Activated gamma-delta T cell treated with anti-CD3 and anti-CD28 coated beads, Interleukin-2, amount 50 U/mL, for 16 hours (primary cell): ENCODE measurements around the gene RBM4B.
"Not testable (repeated sequence)": the region's sequence is repeated elsewhere in the genome, so short reads cannot be mapped to it uniquely, and the experiment has no call there.

ENCODE experiments used
- DNase-seq: peaks from one replicate; pipeline ENCODE4 v3.0.0-alpha.2; 2020; ENCODE audit warnings: low read depth

Gene RBM4B, protein sequence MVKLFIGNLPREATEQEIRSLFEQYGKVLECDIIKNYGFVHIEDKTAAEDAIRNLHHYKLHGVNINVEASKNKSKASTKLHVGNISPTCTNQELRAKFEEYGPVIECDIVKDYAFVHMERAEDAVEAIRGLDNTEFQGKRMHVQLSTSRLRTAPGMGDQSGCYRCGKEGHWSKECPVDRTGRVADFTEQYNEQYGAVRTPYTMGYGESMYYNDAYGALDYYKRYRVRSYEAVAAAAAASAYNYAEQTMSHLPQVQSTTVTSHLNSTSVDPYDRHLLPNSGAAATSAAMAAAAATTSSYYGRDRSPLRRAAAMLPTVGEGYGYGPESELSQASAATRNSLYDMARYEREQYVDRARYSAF

DNA sequence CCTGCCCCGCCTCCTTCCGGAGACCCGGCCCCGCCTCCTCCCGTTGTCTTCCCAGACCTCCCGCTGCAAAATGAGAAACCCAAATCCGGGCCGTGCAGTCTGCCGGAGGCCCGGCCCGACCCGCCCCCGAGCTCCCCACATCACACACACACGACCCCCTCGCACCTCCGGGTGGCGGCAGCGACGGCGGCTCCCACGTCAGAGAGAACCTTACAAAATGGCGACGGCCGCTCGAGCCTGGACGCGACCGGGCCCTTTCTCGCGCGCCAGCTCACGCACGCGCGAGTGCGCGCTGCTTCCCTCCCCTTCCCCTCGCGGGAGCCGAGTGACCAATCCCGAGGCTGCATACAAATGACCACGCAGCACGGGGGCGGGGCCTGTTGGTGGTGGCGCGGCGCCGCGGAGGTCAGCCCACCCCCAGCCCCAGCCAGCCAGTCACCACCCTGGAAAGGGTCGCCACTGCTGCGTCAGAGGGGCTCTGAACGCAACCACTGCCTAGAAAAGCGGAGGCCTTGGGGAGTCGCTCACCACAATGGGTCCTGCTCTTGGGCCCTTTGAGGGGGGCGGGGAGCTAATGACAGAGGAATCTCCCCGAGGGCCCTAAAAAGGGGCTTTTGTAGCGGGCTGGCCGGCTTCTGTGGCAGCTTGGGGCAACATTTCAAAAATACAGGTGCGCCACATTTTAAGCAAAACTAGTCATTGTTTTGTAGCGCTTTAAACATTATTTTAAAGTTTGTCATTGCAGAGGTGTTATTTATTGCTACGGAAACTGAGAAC, at the start of gene RBM4B:
Gene RBM4B, minus strand, starts transcription at position 289 of the 777 bp plus-strand sequence. CDS start 808 bp downstream, outside the sequence.
- DNase-seq = peak; percentile 94

DNA sequence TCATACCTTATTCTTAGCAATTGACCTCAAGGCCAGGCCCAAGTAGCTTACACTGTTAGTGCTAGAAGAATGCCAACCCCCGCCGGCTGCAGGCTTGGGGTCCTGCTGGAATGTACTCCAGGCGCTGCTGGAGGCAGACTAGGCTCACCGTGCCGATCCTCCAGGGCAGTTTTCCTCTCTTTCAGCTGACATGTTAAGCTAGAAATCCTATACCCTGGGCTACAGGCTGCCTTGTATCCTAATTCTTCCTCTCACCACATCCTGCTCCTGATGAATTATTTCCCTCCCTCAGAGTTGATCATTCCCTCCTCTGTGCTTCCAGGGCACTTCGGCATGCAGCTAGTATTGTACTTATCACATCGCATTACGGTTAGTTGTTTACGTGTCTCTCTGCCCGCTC, 48.0 kb upstream of the RBM4B start:
- DNase-seq = no peak

DNA sequence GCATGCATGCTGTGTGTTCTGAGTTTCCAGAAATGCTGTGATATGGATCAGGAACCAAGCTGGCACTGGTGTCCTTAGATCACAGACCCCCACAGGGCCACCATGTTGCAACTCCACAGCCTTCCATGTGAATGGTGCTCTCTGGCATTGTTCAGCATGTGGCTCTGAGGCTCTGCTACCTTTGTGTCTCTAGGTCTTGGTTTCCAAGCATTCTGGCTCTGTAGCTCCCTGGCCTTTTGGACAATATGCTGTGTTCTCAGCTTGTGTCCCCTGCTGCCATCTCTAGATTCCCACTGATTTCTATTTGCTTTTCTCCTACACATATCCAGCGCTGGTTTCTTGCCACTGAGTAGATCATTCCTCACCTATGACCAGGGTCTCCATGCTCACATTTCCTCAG, 47.4 kb upstream of the RBM4B start:
- DNase-seq = no peak

DNA sequence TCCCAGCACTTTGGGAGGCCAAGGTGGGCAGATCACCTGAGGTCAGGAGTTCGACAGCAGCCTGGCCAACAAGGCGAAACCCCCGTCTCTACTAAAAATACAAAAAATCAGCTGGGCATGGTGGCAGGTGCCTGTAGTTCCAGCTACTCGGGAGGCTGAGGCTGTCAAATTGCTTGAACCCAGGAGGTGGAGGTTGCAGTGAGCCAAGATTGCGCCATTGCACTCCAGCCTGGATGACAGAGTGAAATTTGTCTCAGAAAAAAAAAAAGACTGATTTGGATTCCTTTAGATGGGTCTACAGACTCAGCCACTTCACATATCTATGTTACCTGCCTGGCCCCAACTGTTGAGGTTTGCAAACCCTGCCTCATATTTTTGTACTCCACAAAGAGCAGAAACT, 46.5 kb upstream of the RBM4B start:
- not testable (repeated sequence) for DNase-seq

DNA sequence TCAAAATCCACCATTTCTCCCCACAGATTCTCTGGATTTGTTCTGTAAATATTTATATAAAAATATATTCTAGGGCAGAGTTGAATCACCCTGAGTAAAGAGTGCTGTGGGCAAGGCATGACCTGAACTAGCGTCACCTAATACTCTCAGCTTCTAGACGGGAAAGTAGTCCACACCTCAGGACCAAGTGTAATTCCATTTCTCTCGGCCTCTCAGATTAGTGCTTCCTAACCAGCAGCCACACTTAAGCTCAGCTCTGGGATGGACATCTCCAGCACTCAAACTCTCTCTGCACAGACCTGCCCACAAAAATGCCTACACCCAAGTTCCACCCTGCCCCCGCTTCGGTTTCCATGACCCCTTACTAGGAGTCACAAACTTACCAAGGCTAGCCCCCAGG, 46.0 kb upstream of the RBM4B start:
- no peak for DNase-seq

DNA sequence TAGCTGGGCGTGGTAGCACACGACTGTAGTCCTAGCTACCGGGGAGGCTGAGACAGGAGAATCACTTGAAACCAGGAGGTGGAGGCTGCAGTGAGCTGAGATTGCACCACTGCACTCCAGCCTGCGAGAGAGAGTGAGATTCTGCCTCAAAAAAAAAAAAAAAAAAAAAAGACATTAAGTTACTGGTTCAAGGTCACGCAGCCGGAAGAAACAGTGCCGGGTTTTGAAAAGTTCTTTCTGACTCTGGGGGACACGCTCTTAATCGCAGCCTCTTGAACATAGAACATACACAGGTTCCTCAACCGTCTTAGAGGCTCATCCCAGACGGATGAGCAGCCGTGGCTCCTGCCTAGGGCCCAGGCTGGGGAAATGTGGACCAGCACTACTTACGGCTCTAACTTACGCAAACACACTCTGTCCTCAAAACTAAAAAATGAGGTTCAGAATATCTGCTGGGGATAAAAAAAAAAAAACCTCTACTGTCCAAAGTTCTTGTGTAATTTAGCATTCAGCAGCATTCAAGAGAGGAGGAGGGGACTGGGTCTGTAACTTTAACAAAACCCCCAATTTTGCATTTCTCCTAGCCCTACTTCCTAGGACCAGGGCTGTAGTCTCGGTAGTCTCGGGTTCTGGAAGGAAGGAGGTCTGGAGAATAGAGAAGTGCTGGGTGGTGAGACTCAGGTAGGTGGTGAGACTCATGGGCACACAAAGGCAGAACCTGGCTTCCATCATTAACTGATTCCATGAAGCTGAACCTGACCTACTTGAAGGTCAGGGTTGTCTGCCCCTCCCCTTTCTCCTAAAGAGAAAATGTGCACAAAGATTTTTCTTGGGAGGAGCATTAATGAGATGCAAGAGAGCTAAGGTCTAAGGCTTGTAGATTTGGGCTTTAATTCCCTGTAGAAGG, 45.3 kb upstream of the RBM4B start:
- DNase-seq = no peak

DNA sequence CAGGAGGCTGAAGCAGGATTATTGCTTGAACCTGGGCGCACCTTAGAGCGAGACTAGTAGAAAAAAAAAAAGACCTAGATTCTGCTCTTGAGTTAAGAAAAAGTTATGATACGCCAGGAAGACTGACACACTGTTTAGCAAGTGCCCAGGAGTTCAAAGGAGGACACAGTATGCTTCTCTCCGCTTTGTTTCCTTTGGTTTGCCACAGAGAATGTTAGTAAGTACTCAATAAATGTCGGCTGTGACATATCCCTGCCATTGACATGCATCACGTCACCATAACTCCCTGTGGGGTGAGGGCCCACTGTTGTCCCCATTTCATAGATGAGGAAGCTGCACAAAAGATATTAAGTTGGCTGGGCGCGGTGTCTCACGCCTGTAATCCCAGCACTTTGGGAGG, 44.3 kb upstream of the RBM4B start:
- no peak for DNase-seq

DNA sequence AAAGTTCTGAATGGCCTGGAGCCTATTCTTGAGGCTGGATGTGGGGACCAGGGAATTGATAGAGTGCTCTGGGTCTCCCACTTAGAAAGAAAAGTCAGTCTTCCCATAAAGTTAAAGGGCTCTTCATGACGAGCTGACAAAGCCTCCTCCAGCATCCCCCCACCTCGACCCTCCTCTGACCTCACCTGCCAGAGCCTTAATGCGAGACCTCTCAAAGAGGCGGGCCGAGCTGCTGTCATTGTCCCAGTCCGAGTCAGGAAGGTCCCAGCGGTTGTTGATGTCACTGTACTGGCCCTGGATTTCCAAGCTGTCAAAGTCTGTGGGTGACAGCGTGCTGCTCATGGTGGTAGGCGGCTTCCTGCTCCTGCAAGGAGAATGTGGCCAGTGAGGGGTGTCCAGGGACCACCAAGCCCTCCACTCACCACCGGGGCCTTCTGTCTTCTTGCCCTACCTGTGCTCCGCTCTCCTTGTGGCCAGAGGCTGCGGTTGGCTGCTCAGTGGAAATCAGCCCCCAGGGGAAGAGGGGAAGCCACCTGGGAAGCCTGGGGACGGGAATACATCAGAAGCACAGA, 43.3 kb upstream of the RBM4B start:
- DNase-seq = no peak

DNA sequence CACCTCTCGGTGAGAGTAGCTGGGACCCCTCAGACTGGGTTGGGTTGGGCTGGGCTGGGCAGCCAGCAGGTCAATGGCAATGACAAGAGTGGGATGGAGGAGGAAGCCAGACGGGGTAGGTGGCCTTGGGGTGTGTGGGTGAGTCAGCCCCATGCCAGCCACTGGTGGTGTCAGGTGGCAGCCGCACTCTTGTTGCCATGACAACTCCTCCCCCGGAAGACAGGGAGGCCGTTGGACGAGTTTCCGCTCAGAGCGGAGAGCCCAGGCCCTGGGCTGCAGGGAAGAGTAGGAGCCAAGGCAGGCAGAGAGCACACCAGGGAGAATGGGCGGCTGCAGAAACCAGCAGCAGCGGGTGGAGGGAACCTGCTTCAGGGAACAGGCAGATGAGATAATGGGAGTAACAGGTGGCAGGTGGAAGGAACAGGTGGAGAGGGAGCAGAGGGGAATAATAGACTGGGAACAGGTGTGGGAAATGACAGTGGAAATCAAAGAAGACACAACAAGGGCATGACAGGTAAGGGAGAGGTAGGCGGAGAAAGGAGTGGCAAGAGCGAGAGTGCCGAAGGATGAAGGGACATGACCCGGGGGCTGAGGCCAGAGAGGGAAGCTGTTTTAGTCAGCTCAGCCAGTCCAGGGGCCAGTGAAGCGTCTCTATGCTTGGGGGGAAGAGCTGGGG, 42.7 kb upstream of the RBM4B start:
- DNase-seq = no peak

DNA sequence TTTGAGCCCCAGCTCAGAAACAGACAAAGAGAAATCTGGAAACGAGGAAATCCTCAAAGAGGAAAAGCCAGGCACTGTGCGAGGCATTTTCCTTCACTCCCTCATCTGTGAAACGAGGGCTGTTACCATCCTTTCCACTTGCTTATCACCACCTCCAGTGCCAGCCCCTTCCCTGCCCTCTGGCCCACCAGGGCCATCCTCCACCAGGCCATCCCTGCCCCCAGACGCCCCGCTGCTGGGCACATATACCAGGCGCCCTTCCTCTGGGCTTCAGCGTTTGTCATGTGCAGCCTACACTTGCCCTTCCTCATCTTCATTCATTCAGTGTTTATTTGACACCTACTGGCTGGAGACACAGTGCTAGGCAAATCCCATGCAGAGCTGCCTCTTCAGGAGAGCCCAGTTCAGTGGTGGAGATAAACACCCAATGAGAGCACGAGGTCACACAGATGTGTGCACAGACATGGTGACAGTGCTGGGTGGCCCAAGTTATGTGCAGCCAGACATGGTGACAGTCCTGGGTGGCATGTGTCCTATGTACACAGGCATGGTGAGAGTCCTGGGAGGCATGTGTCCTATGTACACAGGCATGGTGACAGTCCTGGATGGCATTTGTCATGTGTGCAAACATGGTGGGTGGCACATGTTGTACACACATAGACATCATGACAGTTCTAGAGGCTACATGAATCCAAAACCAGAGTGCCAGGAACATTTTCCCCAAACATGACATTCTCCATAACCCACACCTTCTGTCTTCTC, 41.6 kb upstream of the RBM4B start:
- DNase-seq = no peak

DNA sequence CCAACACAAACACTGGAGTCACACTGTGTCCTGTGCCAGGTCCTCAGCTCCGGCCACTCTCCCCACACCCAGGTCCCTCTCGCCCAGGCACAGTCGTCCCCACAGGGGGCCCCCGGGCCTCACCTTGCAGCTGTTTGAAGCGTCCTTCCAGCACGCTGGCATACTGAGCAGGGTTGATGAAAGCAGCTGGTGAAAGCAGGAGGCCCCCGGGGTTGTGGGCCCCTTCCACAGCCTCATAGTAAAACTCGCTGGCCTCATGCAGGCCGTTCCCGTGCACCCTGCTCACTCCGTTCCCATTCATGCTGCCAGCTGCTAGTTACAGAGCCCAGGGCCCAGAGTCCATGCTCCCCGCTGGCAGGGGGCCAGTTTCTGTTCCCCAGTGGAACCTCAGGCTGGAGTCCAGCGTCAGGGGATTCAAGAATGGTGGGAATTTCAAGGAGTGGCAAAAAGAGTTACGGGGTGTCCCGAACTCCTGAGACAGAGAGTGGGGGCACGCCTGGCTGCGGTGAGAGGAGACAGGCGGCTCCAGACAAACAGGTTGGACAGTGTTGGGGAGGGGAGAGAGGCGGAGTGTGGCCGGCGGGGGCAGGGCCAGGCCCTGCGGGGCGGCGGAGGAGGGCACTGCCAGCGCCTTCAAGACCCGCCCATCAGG, 40.8 kb upstream of the RBM4B start:
- DNase-seq = no peak

DNA sequence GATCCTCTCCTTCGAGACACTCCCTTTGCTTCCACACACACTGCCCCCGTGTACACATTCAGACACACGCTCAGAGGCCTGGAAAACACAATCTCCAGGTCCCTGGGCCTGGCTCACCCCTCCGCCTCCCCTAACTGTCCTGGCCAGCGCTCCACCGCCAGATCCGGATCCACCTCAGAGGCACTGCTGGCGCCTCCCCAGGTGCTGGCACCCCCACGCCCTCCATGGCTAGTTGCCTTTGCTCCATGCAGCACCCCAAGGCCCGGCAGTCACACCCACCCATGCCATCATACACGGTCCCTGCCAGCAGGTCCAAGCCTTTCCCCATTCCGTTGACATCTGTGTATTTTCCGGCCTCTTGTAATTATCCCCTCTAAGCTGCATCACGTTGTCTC, 40.2 kb upstream of the RBM4B start:
- DNase-seq = no peak

DNA sequence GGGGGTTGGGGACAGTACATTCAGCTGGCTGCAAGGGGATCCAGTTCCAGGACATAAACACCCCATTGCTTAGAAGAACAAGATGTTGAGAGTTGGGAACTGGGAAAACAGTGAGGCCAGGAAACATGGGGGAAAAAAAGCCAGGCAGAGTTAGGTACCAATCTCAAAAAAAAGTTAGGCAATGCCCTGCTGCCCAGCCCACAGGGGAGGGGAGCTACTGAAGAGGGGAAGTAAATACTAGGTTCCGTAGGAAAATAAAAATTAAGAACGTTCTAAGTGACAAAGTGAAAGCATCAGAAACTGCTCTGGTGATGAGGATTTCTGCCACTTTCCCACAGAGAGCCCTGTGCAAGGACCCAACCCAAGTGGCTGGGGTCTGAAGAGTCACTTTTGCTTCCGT, 39.3 kb upstream of the RBM4B start:
- no peak for DNase-seq

DNA sequence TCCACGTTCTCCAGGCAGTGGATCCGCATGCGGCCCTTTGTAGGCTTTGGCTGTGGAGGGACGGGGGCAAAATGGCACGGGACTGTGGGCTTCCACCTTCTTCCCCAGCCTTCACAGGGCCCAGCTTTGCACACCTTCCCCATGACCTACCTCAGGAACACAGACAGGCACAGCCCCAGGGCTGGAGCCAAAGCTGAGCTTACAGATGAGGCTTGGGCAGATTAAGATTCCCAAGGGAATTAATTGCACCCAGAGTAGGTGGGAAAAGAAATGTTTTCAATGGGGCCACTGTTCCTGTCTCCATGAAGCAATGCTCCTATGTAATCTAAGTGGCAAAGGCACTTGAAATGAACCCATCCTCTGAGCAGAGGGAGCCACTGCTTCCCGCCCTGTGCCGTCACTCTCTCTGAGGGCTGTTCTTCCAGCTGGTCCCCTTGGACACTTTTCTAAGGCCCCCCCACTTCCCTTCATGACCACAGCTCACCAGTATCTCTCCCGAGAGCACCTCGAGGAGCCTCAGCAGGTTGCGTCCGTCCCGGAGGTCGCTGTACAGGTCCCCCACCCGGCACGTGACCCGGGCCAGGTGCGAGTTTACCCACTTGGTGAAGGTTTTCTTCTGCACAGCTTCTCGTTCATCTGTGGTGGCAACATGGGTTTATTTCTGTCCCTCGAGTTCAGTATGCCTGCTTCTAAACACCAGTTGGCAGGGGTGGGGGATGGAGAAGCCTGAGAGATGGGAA, 37.8 kb upstream of the RBM4B start:
- DNase-seq = no peak

DNA sequence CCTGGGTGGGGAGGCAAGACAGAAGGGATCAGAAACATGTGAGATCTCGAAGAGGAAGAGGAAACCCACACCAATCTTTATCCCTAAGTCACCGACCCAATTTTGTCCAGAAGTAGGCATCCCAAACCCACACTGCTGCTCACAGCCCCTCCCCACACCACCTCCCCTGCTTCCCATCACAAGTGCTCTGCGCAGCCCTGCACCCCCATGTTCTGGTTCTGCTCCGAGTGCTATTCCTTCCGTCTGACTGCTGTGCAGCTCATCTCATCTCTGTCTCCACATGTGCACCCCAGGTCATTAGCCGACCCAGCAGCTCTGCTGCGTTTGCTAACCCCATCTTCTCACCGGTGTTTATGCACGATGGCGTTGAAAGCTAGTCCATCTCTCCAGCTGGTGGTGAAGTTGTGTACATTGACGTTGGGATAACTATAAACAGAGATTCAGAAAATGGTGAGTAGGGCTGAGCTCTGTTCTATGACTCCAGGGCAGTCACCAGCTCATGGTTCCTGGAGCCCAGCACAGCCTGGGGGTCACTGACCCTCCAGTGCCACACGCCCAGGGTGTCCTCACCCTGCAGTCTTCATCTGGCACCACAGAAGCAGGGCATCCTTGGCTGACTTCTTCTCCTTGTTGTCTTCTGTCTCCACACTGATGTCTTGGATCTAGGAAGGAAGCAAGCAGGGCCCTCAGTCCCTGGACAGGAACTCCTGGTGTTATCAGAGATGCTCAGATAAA, 36.2 kb upstream of the RBM4B start:
- no peak for DNase-seq

DNA sequence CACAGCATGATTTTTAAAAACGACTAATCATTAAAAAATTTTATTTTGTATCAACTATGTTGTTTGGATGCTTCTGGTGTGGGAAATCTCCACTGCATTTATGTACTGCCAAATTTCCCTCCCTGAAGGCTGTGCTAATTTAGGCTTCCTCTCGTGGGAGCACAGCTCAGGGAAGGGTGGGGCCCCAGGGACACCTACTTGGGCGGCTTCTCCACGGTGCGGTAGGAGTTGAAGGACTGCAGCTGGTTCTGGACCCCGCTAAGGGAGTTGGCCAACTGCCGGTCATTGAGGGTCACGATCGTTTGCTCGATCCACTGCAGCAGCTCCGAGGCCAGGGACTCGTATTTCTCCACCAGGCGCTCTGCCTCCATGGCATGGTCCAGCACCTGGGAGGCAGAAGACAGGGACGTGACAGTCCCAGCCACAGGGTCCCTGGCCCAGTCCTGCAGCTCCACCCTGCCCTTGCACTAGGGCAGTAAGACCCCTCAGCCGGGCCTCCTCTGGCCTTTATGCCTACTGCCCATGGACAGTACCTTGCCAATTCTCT, 32.8 kb upstream of the RBM4B start:
- DNase-seq = no peak

DNA sequence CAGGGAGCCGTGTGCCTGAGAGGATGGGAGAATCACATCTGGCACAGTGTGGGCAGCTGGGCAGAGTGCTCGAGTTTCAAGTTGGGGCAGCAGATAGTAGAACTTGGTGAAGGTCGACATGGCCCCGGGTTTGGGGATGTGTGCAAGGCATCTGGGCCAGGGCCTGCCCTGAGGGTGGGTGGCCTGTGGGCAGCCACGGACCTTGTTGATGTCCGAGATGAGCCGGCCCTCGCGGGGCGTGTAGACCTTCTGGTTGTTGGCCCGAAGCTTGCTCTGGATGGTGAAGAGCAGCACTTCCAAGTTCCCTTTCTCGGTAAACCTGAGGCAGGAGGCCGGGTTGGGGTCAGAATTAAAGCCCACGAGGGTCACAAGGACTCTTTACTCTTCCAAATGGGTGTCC, 31.0 kb upstream of the RBM4B start:
- no peak for DNase-seq

DNA sequence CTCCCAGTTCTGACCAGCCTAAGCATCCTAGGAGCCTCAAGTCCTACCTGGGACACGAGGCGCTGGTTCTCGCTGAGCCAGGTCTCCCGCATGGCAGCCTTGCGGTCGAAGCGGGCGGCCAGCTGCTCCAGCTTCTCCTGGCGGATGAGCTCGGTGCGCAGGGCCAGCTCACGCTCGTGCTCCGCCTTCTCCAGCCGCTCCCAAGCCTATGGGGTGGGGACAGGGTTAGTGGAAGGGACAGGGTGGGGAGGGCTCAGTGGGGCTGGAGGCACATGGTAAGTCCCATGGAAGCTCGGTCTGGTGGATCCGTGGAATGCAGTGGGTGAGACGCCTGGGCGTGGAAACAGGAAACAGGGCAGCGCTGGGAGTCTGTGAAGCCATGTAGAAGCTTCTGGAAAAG, 30.4 kb upstream of the RBM4B start:
- DNase-seq = no peak

DNA sequence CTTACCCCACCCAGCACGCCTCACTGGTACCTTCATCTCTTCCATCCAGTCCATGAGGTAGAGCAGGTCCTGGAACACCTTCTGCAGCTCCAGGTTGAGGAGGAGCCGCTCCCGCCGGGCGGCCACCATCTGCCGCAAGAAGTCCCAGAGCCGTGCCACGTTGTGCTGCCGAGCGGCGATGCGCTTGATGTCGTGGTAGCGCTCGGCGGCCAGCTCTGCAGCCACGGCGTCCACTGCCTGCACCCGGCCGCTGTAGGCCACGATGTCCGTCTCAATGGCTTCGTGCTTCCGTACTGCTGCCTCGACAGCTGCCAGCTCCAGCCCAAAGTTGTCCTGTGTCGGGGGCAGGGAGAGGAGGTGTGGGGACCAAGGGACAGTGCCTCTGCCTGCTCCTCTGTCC, 29.8 kb upstream of the RBM4B start:
- no peak for DNase-seq
